H54 (cell line): Measurements from ENCODE around the gene SWT1.
"Not testable (repeated sequence)": the region's sequence is repeated elsewhere in the genome, so short reads cannot be mapped to it uniquely, and the experiment has no call there.

ENCODE experiments used
- DNase-seq: peaks from one replicate; pipeline ENCODE4 v3.0.0; 2011; ENCODE audit warnings: low spot score, mixed read lengths; ENCODE audit not compliant: insufficient read length
- FAIRE-seq: peaks from 3 replicates; lab custom pipeline; 2011; peaks lifted over from hg19 to GRCh38; lab: Jason Lieb, UNC
- POLR2A ChIP-seq: IDR thresholded peaks from 2 replicates; pipeline ENCODE4 v1.6.1; 2011; ENCODE audit warnings: low read depth, mild to moderate bottlenecking, low read length

Gene SWT1

DNA sequence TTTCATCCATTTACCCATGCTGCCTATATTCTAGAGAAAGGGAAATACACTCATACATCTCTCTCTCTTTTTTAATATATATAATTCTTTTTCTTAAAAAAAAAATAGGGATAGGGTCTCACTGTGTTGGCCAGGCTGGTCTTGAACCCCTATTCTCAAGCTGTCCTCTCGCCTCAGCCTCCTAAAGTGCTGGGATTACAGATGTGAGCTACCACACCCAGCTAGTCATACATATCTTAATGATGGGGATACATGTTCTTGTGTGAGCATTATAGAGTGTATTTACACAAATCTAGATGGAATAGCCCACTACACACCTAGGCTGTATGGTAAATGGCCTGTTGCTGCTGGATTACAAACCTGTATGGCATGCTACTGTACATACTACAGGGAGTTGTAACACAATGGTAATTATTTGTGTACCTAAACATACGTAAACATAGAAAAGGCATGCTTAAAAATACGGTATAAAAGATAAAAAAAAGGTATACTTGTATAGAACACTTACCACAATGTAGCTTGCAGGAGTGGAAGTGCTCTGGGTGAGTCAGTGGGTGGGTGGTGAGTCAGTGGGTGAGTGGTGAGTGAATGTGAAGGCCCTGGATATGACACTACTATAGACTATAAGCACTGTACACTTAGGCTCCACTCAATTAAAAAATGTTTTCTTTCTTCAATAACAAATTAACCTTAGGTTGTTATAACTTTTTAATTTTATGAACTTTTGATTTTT is 87.2 kb downstream of the SWT1 start:
- FAIRE-seq, result peak; percentile 96
- no peak for TF ChIP-seq POLR2A
- peak; percentile 17 for DNase-seq

GRCh38 chr1:185245466-185245865 is 88.5 kb downstream of the SWT1 start:
- no peak for TF ChIP-seq POLR2A
- no peak for FAIRE-seq
- DNase-seq, result no peak

GRCh38 chr1:185249563-185249962 is 92.6 kb downstream of the SWT1 start:
- DNase-seq (no peak), FAIRE-seq (no peak)
- no peak for TF ChIP-seq POLR2A

GRCh38 chr1:185250063-185250462 is 93.1 kb downstream of the SWT1 start:
- no peak for FAIRE-seq
- TF ChIP-seq POLR2A, result no peak
- no peak for DNase-seq

DNA sequence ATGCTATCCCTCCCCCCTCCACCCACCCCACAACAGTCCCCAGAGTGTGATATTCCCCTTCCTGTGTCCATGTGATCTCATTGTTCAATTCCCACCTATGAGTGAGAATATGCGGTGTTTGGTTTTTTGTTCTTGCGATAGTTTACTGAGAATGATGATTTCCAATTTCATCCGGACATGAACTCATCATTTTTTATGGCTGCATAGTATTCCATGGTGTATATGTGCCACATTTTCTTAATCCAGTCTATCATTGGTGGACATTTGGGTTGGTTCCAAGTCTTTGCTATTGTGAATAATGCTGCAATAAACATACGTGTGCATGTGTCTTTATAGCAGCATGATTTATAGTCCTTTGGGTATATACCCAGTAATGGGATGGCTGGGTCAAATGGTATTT is 95.0 kb downstream of the SWT1 start:
- not testable (repeated sequence) for DNase-seq

DNA sequence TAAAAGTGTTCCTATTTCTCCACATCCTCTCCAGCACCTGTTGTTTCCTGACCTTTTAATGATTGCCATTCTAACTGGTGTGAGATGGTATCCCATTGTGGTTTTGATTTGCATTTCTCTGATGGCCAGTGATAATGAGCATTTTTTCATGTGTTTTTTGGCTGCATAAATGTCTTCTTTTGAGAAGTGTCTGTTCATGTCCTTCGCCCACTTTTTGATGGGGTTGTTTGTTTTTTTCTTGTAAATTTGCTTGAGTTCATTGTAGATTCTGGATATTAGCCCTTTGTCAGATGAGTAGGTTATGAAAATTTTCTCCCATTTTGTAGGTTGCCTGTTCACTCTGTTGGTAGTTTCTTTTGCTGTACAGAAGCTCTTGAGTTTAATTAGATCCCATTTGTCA is 95.4 kb downstream of the SWT1 start:
- not testable (repeated sequence) for DNase-seq, FAIRE-seq

More for the DNA sequence above, 95.0 kb downstream of the SWT1 start:
- FAIRE-seq, result not testable (repeated sequence)

DNA sequence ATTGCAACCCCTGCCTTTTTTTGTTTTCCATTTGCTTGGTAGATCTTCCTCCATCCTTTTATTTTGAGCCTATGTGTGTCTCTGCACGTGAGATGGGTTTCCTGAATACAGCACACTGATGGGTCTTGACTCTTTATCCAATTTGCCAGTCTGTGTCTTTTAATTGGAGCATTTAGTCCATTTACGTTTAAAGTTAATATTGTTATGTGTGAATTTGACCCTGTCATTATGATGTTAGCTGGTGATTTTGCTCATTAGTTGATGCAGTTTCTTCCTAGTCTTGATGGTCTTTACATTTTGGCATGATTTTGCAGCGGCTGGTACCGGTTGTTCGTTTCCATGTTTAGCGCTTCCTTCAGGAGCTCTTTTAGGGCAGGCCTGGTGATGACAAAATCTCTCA is 98.6 kb downstream of the SWT1 start:
- FAIRE-seq, DNase-seq: not testable (repeated sequence)

- FAIRE-seq, DNase-seq: not testable (repeated sequence)
Measured at GRCh38 chr1:185257116-185257949, 100.4 kb downstream of the SWT1 start.

- DNase-seq, result no peak
- no peak for FAIRE-seq
- no peak for TF ChIP-seq POLR2A
Measured at GRCh38 chr1:185257950-185258208, 100.9 kb downstream of the SWT1 start.

- no peak for DNase-seq
- FAIRE-seq, result no peak
- TF ChIP-seq POLR2A, result no peak
Measured at GRCh38 chr1:185258676-185259075, 101.7 kb downstream of the SWT1 start.

GRCh38 chr1:185260611-185261010 is 103.6 kb downstream of the SWT1 start:
- FAIRE-seq (no peak), DNase-seq (no peak)
- no peak for TF ChIP-seq POLR2A

DNA sequence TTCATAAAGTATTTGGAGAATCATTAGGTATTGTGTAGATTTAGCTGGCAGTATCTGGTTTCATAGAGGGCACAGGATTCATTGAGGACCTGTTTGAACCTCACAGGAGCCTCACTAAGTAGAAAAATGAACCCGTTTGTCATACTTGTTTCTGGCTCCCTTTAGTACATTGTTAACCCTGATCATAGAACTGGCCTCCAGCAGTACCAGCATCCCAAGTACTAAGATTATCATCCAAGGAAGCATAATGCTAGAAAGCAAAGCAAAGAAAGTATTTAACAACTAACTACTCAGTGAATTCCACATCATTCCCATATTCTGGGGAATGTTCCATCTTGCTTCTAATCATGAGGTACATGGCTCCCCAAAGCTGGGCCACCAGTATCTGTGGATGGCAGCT is 105.2 kb downstream of the SWT1 start:
- TF ChIP-seq POLR2A, result no peak
- DNase-seq (no peak), FAIRE-seq (no peak)

GRCh38 chr1:185263292-185263691 is 106.3 kb downstream of the SWT1 start:
- no peak for TF ChIP-seq POLR2A
- DNase-seq, result no peak
- no peak for FAIRE-seq

- no peak for FAIRE-seq
- TF ChIP-seq POLR2A, result no peak
Measured at GRCh38 chr1:185263780-185264179, 106.8 kb downstream of the SWT1 start.

GRCh38 chr1:185265314-185265713 is 108.3 kb downstream of the SWT1 start:
- FAIRE-seq (no peak), DNase-seq (no peak)
- no peak for TF ChIP-seq POLR2A

More at GRCh38 chr1:185263780-185264179, 106.8 kb downstream of the SWT1 start:
- no peak for DNase-seq

DNA sequence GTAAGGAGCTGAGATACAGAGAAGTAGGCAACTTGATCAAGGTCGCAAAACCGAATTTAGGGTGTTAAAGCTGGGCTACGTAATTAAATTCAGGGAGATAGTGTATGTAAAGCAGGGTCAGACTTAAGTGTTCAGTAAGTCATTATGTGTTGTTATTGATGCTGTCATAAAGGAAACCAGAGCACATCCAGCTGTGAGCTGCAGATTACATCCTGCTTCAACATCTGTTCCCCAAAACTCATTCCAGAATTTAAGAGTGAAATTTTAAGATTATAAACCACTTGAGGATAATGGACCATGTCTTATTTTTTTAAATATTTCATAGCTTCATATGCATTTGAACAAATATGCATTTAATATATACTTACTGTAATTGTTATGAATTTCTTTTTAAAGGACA is 110.3 kb downstream of the SWT1 start:
- no peak for DNase-seq
- FAIRE-seq, result no peak
- no peak for TF ChIP-seq POLR2A
